Activated CD8-positive, alpha-beta memory T cell treated with anti-CD3 and anti-CD28 coated beads, Interleukin-2, amount 50 U/mL, for 24 hours (primary cell): Measurements from ENCODE around the gene AIRE.

Experiments
- DNase-seq: peaks from one replicate; pipeline ENCODE4 v3.0.0-alpha.2; 2020; ENCODE audit errors: extremely low read depth

Gene AIRE

GRCh38 chr21:44325386-44326271, 40.0 kb downstream of the AIRE start:
- DNase-seq: no peak

GRCh38 chr21:44326272-44326647, 40.6 kb downstream of the AIRE start:
- DNase-seq: no peak

- DNase-seq: no peak
Measured at GRCh38 chr21:44326716-44327602, 41.3 kb downstream of the AIRE start.

GRCh38 chr21:44327603-44327974, 41.9 kb downstream of the AIRE start:
- DNase-seq: no peak

- DNase-seq: no peak
Measured at GRCh38 chr21:44328242-44328895, 42.7 kb downstream of the AIRE start.

- no peak for DNase-seq
Measured at GRCh38 chr21:44329086-44329889, 43.6 kb downstream of the AIRE start.

GRCh38 chr21:44329971-44330681, 44.5 kb downstream of the AIRE start:
- no peak for DNase-seq

GRCh38 chr21:44330698-44331097, 45.0 kb downstream of the AIRE start:
- DNase-seq: no peak

- no peak for DNase-seq
Measured at GRCh38 chr21:44331209-44331608, 45.5 kb downstream of the AIRE start.

- no peak for DNase-seq
Measured at GRCh38 chr21:44331650-44332307, 46.1 kb downstream of the AIRE start.

- DNase-seq: no peak
Measured at GRCh38 chr21:44332383-44332782, 46.7 kb downstream of the AIRE start.

- DNase-seq: no peak
Measured at GRCh38 chr21:44332965-44333364, 47.3 kb downstream of the AIRE start.

GRCh38 chr21:44333509-44334328, 48.0 kb downstream of the AIRE start:
- no peak for DNase-seq

GRCh38 chr21:44334329-44335030, 48.8 kb downstream of the AIRE start:
- no peak for DNase-seq

- no peak for DNase-seq
Measured at GRCh38 chr21:44335266-44336059, 49.8 kb downstream of the AIRE start.

- no peak for DNase-seq
Measured at GRCh38 chr21:44337449-44337848, 51.8 kb downstream of the AIRE start.

GRCh38 chr21:44337941-44338895, 52.5 kb downstream of the AIRE start:
- no peak for DNase-seq
